Stimulated activated CD8-positive, alpha-beta memory T cell treated with anti-CD3 and anti-CD28 coated beads, Interleukin-15, amount 100 ng/mL, for 4 hours (primary cell): Measurements from ENCODE around the gene MYO6.
"Not testable (repeated sequence)": the region's sequence is repeated elsewhere in the genome, so short reads cannot be mapped to it uniquely, and the experiment has no call there.

Source experiments
- DNase-seq, 2 donors: peaks; one replicate each; pipeline ENCODE4 v3.0.0-alpha.2; 2020; ENCODE audit warnings: low read depth in 2 of 2

Gene MYO6

GRCh38 chr6:75748743-75749538 is at the start of gene MYO6:
Gene MYO6, plus strand, starts transcription at chr6:75749239. Its CDS starts 68,309 bp downstream, at chr6:75817548.
- no peak for DNase-seq

- DNase-seq, result not testable (repeated sequence)
Observed at GRCh38 chr6:75708334-75708733, 40.7 kb upstream of the MYO6 start.

GRCh38 chr6:75711173-75711572 is 37.9 kb upstream of the MYO6 start:
- DNase-seq, result no peak

GRCh38 chr6:75719133-75719532 is 29.9 kb upstream of the MYO6 start:
- DNase-seq, result no peak

GRCh38 chr6:75723382-75723781 is 25.7 kb upstream of the MYO6 start:
- no peak for DNase-seq

GRCh38 chr6:75727206-75727605 is 21.8 kb upstream of the MYO6 start:
- DNase-seq, result no peak

- DNase-seq, result not testable (repeated sequence)
Observed at GRCh38 chr6:75731029-75731428, 18.0 kb upstream of the MYO6 start.

GRCh38 chr6:75735491-75736186 is 13.4 kb upstream of the MYO6 start:
- DNase-seq, result no peak

- DNase-seq, result no peak
Observed at GRCh38 chr6:75743971-75744370, 5.1 kb upstream of the MYO6 start.

- no peak for DNase-seq
Observed at GRCh38 chr6:75745404-75745803, 3.6 kb upstream of the MYO6 start.

- DNase-seq, result no peak
Observed at GRCh38 chr6:75746221-75746620, 2.8 kb upstream of the MYO6 start.

- no peak for DNase-seq
Observed at GRCh38 chr6:75747152-75747992, 1.7 kb upstream of the MYO6 start.

- DNase-seq, result no peak
Observed at GRCh38 chr6:75748003-75748742, 866 bp upstream of the MYO6 start.

- no peak for DNase-seq
Observed at GRCh38 chr6:75751443-75751842, 2.4 kb downstream of the MYO6 start.

GRCh38 chr6:75752365-75752764 is 3.3 kb downstream of the MYO6 start:
- DNase-seq, result no peak

- DNase-seq, result no peak
Observed at GRCh38 chr6:75755704-75756103, 6.7 kb downstream of the MYO6 start.

- no peak for DNase-seq
Observed at GRCh38 chr6:75757295-75757694, 8.3 kb downstream of the MYO6 start.

GRCh38 chr6:75758061-75758460 is 9.0 kb downstream of the MYO6 start:
- DNase-seq, result no peak

- no peak for DNase-seq
Observed at GRCh38 chr6:75759207-75759606, 10.2 kb downstream of the MYO6 start.

- DNase-seq, result no peak
Observed at GRCh38 chr6:75760320-75760719, 11.3 kb downstream of the MYO6 start.

GRCh38 chr6:75761489-75761888 is 12.4 kb downstream of the MYO6 start:
- no peak for DNase-seq

- no peak for DNase-seq
Observed at GRCh38 chr6:75762063-75762462, 13.0 kb downstream of the MYO6 start.
